ENCODE results near the gene CHI3L1. TPM values are rescaled to one million over a fixed set of nuclear protein-coding genes. Genes with fewer than 3 reads are reported as not detected.
"Not testable (repeated sequence)": the region's sequence is repeated elsewhere in the genome, so short reads cannot be mapped to it uniquely, and the experiment has no call there.

CHI3L1 gene
- 0.17 TPM in 1 of 2 replicates, not detected in the other for total RNA-seq (2014; rRNA removed)
- 0.44 TPM for polyA plus RNA-seq (2012)

DNA sequence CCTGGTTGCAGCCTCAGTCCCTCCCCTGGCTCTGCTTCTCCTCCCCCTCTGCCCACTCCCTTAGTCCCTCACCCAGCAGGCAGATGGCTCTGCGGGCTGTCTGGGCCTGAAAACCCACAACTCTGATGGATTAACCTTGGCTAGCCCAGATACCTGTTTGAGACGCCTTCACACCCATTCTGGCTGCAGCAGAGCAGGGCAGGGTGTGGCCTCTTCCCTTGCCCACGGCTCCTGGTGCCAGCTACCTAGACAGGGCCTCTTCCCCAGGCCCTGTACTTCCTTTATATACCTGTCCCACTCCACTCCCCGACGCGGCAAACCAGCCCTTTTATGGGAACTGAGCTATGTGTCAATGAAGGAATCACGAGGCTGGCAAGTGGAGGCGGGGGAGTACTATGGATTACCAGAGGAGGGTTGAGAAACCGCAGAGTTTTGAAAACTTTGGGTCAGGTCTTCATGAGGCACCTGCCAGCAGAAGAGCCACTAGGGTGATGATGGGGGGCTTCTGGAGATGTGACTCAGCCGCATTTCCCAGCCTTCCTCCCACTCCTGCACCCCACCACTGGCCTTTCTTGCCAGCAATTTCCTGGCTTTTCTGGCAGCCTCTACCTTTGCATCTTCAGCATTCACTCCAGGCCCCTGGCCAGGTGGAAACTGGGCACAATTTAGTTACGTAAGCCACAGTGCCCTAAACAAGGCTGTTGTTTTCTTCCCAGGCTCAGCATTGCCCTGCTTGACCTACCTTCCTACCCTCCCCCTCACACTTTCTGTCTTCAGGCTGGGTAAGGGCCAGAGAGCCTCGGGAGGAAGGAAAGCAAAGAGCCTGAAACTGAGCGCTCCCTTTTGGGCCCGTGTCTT is at the start of gene CHI3L1:
CHI3L1 (minus strand) TSS at position 259 of the 858 bp plus-strand sequence; CDS start at position 178, 81 bp downstream.
- no peak for DNase-seq (ENCODE audit: low read depth)

DNA sequence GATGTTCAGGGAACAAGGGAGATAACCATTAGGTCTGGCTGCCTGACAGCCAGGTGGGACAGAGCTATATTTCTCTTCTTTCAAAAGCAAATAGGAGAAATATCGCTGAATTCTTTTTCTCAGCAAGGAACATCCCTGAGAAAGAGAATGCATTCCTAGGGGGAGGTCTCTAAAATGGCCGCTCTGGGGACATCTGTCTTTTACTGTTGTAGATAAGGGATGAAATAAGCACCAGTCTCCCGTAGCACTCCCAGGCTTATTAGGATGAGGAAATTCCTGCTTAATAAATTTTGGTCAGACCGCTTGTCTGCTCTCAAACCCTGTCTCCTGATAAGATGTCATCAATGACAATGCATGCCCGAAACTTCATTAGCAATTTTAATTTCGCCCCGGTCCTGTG is 48.4 kb upstream of the CHI3L1 start:
- DNase-seq (ENCODE audit: low read depth), result not testable (repeated sequence)

DNA sequence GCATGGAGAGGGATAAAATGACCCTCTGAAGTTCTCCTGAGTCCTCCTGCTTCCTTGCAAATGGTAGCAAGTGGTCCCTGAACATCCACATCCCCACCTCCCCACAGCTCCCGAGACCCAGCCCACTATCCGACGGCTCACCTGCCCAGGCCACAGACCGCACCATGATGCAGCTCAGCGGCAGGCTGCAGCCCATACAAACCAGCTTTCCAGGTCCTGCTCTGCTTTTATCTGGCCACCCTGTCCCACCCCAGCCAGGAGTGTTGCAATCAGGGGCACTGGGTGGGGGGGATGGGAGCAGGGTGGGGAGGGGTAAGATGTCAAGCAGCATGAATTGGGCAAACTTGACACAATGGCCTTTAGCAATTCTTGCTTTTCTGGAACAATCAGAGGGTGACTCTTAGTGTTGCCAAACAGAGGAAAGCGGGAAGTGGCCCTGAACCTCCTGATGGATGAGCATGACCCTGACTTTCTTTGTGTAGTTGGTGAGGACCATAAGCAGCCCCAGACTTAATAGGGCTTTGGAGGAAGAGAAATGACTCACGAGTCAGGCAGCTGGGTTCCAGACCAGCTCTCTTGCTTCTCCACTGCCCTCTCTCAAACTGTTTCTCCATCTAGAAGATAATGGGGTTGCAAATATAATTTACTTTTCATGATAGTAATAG is 43.1 kb upstream of the CHI3L1 start, which contains the start of gene CHIT1:
CHIT1 (minus strand) TSS at position 203 of the 665 bp plus-strand sequence; CDS start at position 166, 37 bp downstream.
- DNase-seq (ENCODE audit: low read depth), result no peak

DNA sequence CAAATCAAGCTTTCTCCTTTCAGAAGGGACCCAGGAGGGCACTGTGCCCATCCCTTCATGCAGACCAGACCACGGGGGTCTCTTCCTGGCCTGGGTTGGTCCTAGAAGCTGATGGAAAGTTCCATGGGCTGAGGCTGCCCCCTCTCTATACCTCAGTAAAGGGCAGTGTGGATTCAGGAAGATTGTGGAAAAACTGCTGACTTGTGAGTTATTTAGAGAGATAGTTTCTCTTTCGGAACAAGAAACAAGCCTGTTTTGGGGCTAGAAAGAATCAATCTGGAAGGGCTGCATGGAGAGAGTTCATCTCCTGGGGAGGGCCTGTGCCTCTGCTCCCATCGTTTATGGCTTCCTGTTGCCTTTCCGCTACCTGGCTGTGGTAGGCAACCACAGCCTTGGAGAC is 42.2 kb upstream of the CHI3L1 start:
- DNase-seq (ENCODE audit: low read depth), result no peak

DNA sequence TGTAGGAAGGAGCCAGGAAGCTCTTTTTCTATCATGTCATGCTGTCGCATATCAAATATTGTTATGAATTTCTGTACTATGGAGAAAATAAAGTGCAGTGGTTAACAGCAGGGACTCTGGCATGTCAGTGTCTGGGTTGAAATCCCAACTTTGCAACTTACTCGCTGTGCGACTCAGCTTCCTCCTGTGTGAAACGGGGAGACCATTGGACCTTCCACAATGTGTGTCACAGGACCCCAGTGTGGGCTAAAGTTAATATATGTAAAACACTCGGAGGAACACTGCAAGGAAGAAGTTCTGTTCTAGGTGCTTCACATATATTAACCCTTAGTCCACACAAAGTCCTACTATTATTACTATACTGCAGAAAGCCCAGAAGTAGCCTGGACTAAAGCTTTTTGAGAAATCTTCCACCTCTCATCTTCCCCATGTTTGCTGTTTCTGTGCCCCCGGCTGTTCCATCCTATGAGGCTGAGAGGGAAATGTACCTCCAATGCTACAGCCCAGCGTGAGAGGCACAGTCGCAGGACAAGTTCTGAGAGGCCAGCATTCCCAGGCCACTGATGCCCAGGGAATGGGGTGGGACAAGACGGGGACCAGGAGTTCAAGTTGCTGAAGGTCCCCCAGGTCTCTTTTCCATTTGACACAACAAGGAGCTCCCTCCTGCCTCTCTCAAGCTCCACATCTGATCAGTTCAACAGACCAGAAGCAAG is 41.0 kb upstream of the CHI3L1 start:
- DNase-seq (ENCODE audit: low read depth), result no peak

DNA sequence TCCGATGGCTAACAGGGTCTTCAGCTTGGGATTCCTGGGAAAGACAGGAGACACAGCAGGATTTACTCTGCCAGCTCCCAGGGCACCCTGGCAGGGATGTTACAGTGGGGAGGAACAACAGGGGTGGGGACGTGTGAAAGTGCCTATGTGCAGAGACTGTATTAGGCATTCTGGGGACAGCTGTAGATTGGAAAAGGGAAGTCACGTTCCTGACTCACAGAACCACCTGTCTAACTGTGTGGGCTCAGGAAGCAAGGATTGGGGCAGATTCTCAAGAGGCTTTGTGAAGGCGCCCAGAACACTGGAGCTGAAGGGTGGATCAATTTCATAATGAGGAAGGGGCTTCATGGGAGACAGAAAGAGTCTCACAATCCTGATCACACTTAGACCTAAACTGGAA is 38.6 kb upstream of the CHI3L1 start:
- DNase-seq (ENCODE audit: low read depth), result peak; percentile 55

DNA sequence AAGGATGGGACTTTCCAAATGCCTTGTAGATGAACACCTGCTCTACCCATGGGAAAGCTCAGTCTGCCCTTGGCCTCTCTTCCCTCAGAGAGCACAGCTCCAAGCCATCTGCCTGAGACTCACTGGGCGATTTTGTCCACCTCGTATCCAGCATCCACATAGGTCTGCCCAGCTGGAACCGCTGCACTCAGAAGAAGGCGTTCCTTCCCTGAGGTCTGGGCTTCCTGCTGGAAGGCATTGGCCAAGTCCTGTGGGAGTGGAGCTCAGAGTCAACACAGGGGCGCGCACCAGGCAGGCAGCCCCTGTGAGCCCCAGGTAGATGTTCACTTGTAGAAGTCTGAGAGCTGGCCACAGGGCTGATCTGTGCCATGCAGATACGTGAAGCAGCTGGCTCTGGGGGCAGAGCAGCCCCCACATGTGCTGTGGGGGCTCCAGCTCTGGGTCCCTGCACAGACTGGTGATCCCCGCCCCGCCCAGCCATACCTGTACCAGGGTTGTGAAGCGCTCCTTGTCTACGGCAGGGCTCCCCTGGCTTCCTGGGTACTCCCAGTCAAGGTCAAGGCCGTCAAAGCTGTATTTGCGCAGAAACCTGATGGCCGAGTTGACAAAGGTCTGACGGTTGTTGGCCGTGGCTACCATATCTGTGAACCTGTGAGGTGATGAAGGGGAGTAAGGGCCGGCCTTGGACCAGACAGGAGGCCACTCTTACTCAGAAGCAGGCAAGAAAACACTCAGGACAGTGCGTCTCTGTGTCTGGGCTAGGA is 36.7 kb upstream of the CHI3L1 start:
- no peak for DNase-seq (ENCODE audit: low read depth)

DNA sequence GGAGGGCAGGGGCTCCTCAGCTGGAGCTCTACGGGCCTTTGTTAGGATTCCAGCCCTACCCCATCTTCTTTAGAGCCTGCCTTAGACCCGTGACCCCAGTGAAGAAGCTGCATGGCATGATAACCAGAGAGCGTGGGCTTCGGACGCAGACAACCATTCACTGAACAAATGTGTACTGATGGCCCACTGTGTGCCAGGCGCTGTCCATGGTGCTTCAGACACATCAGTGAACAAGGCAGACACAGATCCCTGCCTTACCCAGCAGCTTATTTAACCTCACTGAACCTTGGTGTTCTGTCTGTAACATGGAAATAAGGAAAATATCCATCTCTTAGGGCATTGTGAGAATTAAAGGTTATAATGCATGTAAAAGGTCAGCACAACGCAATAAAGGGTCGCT is 33.4 kb upstream of the CHI3L1 start:
- no peak for DNase-seq (ENCODE audit: low read depth)

DNA sequence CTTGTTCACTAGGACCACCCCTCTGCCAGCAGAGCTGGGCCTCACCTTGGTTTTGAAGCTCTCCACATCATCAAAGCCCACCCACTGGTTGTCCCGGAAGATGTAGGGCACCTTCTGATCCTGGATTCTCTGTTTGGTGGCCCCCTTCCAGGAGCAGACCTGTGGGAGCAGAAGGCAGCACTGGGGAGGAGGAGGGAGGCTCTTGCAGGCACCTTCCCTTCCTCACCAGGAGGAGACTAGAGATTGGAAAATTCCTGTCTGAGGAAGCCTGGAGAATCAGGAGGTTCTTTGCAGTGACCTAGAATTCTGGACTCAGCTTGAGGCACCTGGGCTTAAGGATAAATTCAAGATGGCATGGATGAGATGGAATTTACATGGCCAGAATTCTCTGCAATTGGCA is 32.7 kb upstream of the CHI3L1 start:
- DNase-seq (ENCODE audit: low read depth), result no peak

DNA sequence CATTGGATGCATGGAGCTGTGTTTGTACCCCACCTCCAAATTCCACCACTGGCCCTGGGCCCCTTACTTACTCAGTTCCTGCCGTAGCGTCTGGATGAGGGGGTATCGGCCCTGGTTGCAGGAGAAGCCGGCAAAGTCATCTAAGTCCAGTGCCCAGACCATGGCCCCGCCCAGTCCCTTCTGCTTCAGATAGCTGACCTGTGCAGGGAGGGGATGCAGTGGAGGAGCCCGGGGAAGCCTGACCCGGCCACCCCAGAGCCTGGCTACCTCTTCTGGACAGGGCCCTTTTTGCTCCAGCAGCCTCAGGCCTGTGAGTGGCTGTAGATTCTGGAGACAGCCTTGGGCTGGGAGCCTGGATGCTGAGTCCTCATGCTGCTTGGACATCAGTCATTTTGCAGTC is 31.2 kb upstream of the CHI3L1 start:
- DNase-seq (ENCODE audit: low read depth), result no peak

DNA sequence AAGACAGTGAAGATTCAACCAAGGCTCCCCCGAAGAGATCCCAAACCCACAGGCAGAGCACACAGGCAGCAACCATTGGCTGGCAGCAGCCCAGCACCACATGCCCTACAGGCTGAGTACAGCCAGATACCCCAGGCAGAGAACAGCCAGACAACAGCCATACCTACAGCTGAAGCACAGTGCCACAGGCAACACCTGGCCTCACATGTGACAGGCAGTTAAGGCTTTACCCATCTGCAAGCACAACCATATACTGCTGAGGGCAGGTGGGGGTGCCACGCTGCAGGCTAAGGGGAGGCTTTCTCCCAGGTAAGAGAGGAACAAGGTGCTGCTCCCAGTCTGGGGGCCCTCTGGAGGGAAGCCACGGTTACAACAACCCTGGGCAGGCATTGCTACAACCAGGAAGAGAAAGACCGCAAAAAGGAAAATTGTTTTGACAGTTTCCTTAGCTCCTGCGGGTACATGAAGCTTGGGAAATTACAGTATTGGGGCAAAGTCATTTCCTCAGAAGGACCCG is 30.7 kb upstream of the CHI3L1 start:
- no peak for DNase-seq (ENCODE audit: low read depth)

DNA sequence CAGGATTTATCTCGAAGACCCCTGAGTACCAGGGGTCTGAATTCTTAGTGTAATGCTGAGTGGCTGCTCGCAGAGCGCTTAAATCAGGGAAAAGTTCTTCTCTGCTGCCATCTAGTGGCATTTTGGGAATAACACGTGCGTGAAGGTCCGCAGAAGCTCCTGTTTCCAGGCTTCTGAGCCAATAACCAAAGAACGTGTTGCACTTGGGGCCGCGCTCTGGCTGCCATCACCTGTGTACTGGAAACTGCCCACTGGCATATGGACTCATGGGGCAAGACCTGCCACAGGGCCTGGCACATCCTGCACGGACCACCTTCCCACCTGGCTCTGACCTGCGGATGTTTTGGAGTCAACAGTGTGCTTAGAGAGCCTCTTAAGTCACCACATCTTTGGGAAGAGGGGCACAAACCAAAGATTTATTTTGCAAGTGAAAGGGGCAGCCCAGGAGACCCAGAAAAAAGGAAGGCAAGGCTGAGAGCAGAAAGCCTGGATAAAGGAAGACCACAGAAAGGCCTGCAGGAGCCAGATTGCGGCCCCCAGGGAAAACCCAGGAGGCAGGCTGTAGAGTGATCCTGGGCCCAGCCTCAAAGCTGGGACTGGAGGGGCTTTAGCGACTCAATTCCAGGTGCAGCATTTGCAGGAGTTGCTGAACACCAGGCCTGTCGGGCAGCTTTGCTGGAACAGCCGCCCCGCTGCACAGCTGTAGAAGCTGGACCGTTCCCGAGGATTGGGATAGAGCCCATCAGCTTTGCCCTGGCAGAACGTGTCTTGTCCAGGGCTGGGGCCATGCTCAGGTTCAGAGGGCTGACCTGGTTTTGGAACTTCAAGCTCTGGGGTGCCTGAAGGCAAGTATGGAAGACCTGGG is 30.0 kb upstream of the CHI3L1 start:
- DNase-seq (ENCODE audit: low read depth), result peak; percentile 64

DNA sequence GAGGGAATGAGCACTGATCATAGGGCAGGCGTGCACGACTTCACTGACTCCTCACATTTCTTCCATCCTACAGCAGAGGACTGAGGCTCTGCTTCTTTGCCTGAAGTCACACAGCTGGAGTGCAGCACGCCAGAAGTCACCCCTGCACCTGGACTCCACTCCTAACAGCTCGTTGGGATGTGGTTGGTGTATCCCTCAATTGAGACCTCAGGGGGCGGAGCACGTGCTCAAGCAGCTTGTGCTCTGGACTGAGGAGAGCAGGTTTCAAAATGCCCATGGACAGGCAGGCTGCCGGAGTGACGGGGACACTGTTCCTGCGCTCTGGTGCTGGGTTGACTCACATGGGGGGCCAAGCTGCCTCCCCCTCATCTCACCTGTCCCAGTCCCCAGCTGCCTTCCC is 29.1 kb upstream of the CHI3L1 start:
- no peak for DNase-seq (ENCODE audit: low read depth)

DNA sequence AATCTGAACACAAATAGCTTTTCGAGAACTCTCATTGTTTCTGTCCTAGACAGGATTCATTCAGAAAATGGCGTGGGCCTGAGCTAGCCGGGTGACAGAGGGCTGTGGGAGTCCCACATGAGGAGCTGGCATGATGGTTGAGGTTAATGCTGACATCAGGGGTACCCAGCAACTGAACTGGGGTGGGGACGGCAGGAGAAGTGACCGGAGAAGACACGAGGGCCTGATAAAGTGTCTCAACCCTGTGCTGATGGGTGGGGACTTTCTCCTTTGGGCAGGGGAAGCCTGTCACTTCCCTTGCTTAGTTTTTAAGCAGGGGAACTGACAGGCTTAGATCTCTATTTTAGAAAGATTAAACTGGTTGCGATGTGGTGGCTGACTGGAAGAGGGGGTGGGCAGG is 28.4 kb upstream of the CHI3L1 start:
- DNase-seq (ENCODE audit: low read depth), result no peak

DNA sequence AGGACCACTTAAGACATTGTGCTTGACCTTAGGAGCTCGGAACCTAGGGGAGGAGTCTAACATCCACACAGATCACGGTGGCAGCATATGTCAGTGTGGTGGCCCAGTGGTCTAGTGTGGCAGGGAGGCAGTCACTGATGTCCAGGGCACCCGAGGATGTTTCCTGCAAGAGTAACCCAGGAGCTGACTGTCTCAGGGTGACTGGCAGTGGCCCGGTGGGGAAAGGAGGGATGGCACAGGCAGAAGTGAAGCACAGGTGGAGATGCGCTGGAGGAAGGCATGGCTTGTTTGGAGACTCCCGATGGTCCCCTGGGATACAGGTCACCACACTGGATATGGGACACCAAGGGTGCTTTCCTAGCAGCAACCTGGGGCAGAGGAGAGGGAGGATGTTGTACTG is 26.6 kb upstream of the CHI3L1 start:
- DNase-seq (ENCODE audit: low read depth), result no peak

DNA sequence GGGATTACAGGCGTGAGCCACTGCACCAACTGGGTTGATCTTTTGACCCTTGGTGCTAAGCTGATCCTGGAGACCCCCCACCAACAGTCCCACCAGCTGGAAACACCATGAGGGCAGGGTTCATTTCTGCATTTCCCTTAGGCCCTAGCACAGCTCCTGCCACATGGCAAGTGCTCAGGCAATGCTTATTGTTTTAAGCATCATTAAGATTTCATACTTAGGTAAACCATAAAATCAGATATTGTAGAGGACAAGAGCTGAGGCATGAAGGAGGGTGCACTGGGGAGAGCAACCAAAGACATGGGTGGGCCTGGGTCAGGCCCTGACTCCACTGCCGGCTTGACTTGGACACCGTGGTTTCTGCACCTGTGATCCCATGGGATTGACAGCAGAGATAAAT is 25.3 kb upstream of the CHI3L1 start:
- DNase-seq (ENCODE audit: low read depth), result no peak

DNA sequence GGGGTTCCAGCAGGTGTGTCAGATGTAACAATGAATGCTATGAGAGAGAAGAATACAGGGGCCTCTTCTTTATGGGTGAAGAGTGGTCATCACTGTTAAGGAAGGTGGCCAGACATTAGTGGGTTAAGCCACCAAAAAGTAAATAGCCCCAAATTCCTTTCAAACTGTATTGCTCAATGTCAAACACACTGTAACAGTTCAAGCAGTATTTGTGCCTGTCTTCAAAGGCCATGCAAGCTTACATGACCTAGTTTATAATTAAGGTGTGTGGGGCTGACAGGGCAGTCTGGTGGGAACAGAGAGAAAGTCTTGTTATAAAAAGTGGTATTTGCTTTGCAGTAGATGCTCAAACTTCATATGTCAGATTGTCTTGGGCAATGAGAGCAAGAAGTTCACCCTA is 24.5 kb upstream of the CHI3L1 start:
- no peak for DNase-seq (ENCODE audit: low read depth)

DNA sequence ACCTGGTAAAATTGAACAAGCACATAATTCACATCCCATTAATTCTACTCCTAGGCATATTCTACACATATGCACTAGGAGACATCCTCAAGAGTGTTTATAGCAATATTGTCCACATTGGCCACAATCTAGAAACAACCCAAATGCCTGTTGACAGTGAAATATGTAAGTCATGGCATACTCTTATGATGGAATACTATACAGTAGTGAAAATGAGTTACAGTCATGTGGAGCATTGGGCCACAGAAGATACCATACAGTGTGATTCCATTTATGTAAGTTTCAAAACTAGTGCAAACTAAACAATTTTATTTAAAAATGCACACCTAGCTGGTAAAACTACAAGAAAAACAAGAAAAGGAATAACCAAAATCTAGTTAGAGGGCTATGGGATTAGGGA is 23.8 kb upstream of the CHI3L1 start:
- no peak for DNase-seq (ENCODE audit: low read depth)

DNA sequence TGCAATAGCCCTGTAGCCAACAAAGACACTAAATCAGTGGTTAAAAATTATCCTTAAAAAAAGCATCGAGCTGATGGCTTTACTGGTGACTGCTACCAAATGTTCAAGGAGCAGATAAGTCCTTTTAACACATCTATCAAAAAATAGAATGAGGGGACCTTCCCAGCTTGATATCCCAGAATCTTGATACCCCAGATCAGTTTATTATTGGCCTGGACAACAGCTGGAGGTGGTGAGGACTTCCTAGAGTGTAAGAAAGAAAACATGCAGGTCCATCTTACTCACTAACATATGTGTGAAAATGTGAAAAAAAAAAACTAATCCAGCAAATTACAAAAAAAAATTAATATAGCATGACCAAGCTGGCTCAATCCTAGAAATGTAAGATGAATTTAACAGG is 21.7 kb upstream of the CHI3L1 start:
- no peak for DNase-seq (ENCODE audit: low read depth)

DNA sequence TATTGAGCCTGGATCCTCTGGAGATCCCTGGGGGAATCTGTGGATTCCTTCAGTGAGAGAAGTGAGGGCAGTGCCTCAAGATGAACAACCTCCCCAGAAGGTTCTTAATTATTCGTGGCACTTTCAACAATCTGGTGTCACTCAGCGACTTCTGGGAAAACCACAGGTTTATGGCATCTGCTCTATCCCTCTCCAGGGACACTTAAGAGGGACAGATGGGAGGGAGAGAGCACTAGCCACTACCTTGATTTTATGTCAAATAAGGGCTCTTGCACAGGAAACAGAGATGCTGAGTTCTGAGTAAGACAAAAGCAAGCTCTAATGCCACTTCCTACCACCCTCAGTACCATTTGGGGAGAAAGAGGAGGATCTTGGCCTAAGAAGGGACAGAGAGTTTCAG is 21.2 kb upstream of the CHI3L1 start:
- DNase-seq (ENCODE audit: low read depth), result no peak
